Iris pigment epithelial cell (primary cell): ENCODE measurements around the gene SERF2.
"Not testable (repeated sequence)": the region's sequence is repeated elsewhere in the genome, so short reads cannot be mapped to it uniquely, and the experiment has no call there.

ENCODE experiments used
- DNase-seq: peaks from one replicate; pipeline ENCODE4 v3.0.0-alpha.2; 2011; ENCODE audit warnings: low read depth

SERF2 gene

DNA sequence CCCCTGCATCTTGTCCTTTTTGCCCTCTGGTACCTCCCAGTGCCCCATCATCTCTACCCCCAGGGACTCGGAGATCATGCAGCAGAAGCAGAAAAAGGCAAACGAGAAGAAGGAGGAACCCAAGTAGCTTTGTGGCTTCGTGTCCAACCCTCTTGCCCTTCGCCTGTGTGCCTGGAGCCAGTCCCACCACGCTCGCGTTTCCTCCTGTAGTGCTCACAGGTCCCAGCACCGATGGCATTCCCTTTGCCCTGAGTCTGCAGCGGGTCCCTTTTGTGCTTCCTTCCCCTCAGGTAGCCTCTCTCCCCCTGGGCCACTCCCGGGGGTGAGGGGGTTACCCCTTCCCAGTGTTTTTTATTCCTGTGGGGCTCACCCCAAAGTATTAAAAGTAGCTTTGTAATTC, 1.5 kb downstream of the SERF2 start:
- no peak for DNase-seq

DNA sequence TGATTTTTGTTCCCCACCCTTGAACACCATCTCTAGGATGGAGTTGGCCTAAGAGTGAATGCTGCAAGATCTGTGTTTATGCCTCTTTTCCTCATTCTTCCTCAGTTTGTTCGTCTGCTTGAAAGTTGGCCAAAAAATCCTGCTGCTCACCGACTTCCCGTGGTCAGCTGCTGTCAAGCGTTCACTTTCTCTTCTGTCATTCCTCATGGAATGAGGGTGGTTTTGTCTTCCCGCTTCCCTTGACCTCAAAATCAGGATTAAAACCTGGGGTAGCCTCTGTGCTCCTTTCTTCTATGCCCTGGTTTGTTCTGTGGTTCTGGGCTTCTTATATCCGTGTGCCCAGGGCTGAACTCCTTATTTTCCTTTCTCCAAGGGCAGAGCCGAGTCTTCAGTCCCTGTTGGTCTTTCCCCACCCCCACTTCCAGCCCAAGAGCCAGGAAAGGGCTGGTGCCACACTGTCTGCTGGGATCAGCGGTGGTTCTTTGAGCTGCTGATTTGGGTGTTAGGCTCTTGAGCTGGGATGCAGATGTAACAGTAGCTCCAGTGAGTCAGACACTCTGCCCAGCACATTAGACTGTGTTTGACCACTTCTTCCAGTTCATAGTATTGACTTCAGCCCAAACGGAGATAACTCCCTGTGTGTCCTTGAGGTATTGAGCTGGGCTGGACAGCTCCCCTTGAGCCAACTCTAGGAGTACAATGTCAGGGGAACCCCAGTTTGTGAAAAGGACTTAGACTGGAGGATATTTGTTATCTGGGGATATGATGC, 2.3 kb downstream of the SERF2 start:
- peak; percentile 83 for DNase-seq

DNA sequence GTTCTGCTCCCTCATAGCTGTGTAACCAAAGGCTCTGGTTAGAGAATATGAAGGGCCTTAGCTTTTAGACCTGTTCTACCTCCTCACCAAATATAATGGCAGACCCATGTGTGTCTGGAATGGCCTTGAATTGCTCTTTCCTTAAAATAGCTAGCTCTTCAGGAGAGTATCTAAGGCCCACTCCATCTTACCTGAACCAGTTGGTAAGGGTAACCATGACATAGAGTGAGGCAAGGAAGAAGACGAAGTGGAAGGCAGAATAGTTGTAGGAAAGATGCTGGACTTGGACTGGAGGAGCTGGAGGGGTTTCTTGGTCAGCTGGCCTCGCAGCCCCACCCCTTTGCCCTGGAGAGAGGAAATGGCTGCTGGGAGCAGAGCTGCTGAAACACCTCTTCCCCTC, 3.1 kb downstream of the SERF2 start:
- DNase-seq: no peak

DNA sequence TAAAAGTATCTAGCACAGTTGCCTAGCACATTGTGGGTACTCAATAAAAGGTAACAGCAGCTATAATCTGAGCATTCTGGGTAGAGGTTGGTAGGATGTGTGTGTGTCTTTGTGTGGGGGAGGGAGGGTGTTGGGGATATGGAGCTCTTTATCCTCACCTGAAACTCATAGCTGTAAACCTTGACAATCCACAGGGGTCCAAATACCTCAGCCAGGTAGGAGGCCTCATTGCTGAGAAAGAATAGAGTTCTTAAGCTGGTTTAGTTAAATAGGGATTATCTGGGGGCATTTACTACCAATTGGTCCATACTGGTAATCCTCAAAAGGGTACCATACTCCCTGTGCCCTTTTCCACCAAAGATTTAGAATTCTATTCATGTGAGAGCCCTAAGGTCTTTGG, 3.9 kb downstream of the SERF2 start:
- no peak for DNase-seq

DNA sequence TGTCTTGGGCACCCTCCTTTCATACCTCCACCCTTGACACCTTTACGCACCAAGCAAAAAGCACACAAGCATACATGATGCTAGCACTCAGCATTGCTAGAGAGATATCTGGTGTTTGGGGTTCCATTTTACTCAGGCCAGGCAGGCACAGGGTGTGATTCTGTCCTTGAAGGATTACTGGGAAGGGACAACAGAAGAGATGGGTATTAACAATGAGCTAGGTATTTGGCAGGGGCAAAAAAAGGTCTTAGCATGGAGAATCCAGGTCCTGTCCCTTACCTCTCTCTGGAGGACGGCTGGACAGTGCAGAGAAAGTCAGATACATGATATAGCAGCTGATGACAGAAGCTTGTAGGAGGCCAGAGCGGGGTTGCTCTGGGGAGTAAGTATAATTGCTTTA, 4.4 kb downstream of the SERF2 start:
- no peak for DNase-seq

DNA sequence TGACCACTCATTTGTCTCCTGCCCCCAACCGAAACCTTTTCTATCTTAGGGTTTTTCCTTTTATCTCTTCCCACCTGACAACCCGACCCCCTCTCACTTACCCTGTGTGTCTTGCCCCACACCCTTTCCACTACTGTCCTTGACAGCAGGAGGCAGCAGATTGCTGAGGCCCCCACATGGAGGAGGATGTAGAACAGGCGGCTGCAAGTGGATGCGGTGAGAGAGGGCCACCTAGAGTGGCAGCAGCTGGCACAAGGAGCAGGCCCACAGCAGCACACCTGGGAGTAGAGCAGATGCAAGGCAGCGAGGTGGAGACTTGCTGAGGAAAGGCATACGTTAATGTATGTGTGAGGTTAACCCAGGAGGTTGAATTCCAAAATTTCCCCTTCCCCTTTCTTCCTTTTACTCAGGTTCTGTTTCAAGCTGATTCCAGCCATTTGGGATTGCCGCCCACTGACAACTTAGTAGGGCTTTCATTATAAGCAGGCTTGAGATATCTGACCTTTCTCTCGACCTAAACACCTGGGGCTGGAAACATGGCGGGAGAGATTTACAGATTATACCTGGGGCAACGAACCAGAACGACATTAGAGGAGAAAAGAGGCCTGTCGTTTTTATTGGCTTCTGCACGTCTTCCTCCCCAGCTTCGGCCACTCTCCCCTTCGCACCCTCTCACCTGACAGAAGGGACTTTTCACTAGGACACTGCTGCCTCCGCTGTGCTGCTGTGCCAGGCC, 7.3 kb downstream of the SERF2 start:
- DNase-seq: no peak

DNA sequence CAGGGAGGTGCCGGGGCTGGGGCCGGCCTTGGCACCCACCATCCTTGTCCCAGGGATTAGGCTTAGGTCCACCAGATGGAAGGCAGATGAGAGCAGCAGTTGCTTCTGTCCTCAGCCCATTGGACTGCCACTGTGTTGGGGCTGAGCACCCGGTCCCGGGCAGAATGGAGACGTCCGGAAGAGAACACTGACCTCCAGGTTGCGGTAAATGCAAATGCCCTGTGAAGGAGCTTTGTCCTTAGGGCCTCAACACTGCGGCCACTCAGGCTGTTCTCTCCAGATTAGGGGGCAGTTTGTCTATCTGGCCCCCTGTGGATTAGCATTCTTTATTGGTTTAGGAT, 7.8 kb downstream of the SERF2 start, which contains the start of gene SERINC4:
TSS of gene SERINC4 (minus strand) at position 276 of the 341 bp plus-strand sequence. CDS start at position 42, 234 bp downstream.
- DNase-seq: no peak

DNA sequence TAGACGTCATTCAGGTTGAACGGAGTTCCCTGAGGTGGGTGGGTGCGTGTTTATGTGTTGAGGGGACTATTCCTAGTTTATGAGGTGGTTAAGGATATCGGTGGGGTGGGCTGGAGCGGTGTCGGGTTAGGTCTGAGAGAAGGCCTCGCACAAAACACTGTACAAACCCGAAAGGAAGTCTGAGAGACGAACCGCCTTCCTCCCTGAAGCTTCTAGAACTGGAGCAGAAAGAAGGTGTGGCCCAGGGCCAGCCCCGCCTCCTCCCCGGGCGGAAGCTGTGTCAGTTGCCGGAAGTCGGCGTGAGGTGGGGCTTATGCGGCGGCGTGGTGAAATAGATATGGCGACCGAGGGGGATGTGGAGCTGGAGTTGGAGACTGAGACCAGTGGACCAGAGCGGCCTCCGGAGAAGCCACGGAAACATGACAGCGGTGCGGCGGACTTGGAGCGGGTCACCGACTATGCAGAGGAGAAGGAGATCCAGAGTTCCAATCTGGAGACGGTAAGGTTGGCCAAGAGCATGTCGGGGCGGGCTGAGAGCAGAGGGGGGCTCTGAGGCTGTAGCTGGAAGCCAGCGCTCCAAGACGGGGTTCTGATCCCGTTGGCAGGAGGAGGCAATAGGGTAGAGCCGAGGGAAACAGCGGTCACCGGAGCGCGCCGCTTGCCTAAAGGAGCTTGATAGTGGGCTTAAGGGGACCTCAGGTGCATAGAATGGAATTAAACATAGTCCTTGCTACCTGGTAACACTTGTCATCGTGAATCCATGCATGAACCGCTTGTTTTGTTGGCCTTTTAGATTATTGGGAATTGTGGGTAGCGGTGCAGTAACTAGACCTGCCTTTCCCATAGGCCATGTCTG, 8.4 kb downstream of the SERF2 start, which contains the start of gene HYPK:
TSS of gene HYPK (plus strand) at position 314 of the 856 bp plus-strand sequence. CDS start at position 338, 24 bp downstream.
- peak; percentile 92 for DNase-seq

DNA sequence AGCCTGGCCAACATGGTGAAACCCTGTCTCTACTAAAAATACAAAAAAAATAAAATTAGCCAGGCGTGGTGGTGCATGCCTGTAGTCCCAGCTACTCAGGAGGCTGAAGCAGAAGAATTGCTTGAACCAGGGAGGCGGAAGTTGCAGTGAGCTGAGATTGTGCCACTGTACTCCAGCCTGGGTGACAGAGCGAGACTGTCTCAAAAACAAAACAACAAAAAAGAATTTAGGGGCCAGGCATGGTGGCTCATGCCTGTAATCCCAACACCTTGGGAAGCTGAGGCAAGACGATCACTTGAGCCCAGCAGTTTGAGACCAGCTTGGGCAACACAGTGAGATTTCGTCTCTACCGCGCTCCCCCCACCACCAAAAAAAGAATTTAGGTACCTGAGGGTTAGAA, 10.6 kb downstream of the SERF2 start:
- DNase-seq: not testable (repeated sequence)

DNA sequence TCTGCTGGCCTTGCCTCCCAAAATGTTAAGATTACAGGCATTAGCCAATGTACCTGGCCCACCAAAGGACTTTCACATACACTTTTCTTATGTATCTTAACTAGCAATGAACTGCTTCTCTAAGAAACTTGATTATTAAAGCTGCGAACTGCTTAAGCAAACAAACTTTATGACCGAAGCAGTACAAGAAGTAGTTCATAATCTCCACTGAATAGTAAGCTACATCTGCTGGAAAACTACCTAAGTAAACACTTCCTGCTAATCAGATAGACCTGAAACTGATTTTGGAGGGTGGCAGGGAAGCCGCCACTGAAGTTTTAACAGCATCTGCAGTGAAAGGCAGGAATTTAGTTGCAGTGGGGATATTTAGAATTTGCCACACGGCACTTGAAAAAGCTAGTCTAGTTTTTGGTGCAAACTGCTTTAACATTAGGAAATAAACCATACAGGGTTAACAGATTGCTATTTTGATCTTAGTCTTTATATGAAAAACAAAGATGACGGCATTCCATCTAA, 16.4 kb downstream of the SERF2 start:
- DNase-seq: no peak

DNA sequence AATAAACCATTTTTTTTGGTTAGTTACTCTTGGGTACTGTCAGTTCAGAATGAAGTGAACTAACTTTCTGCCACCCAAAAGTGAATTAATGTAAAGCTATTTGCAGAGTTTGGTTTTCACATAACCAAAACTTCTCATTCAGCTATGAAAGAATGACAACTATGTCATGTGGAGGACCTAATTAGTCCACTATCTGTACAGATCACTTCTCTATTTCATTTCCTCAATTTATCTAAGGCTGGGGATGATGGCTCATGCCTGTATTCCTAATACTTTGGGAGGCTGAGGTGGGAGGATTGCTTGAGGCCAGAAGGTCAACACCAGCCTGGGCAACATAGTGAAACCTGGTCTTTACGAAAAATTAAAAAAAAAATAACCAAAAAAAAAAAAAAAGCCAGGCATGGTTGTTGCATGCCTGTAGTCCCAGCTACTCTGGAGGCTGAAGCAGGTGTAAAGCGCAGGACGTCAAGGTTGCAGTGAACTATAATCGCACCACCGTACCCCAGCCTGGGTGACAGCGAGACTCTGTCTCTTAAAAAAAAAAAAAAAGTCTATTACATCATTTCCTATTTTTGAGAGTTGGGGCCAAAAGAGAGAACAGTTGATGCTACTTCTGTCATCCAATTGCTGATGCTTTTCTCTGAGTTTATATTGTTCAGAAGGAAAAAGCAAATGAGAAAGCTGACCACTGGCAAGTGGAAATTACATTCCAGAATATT, 17.0 kb downstream of the SERF2 start:
- no peak for DNase-seq

DNA sequence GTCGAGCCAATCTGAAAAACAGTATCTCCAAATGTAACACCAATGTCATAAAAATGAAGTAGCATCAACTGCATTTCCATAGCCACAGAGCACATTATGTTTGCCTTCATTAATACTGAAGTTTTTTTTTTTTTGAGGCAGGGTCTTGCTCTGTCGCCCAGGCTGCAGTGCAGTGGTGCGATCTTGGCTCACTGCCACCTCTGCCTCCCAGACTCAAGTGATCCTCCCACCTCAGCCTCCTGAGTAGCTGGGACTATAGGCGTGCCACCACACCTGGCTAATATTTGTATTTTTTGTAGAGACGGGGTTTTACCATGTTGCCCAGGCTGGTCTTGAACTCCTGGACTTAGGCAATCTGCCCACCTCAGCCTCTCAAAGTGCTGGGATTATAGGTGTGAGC, 22.9 kb downstream of the SERF2 start:
- not testable (repeated sequence) for DNase-seq

DNA sequence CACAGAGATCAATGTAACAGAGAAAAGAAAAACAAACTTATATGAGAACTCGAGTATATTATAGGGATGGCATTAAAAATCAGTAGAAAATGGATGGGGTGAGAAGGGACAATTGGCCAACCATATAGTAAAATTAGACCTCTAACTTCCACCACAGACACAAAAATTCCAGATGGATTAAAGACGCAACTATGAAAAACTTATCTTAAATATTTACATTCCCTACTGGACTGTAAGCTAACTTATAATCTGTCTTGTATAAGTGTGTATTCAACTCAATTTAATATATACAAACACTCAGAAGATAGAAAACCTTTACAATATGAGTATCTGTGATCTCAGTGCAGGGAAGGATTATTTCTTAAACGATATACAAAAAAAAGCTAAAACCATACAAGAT, 29.4 kb downstream of the SERF2 start:
- DNase-seq: no peak

DNA sequence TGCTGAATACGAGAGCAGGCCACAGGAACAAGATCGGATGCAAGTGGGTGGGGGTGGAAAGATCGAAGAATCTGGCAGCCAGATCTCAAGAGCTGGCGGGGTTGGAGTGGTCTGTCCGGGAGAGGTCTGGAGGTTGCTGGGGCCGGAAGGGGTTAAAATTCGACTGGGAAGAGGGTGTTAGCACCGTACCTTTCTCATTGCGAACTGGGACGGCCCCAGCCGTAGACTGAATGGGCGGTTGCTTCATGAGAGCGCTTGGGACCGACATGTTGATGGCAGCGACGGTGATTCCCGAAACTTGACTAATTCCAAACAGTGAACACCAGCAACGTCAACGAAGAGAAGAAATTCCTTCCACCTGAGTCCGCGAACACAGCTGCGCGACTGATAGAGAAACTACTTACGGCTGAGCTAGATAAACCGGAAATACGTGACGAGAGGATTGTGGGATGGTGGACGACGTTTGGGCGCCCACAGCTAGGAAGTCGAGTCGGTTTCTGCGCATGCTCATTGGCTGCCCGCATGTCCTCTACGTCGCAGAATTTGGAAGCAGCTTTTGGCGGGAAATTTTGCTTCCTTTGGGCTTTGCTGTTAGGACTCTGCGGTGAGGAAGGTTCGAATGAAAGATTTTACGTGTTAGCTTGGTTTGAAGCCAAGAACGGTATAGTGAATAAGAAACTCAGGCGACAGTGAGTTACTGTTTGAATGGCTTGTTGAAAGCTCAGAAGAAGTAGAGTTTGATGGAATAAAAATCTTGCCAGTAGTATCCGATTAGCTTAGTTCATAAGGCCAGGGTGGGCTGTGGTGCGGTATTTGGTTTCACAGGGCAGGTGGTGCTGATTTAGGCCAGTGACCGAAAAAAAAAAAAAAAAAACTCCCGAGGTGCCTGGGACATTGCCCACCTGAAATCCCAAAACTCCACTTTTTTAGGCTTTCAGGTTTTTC, 32.5 kb downstream of the SERF2 start, which contains the start of gene MFAP1:
TSS of gene MFAP1 (minus strand) at position 389 of the 945 bp plus-strand sequence. CDS start at position 268, 121 bp downstream.
- peak; percentile 98 for DNase-seq

DNA sequence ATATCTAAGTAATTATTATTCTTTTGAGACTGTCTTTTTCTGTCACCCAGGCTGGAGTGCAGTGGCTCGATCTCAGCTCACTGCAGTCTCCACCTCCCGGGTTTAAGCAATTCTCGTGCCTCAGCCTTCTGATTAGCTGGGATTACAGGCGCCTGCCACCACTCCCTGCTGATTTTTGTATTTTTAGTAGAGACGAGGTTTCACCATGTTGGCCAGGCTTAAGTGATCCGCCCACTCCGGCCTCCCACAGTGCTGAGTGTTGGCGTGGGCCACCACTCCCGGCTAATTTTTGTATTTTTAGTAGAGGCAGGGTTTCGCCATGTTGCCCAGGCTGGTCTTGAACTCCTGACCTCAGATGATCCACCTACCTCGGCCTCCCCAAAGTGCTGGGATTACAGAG, 33.2 kb downstream of the SERF2 start:
- DNase-seq: not testable (repeated sequence)

DNA sequence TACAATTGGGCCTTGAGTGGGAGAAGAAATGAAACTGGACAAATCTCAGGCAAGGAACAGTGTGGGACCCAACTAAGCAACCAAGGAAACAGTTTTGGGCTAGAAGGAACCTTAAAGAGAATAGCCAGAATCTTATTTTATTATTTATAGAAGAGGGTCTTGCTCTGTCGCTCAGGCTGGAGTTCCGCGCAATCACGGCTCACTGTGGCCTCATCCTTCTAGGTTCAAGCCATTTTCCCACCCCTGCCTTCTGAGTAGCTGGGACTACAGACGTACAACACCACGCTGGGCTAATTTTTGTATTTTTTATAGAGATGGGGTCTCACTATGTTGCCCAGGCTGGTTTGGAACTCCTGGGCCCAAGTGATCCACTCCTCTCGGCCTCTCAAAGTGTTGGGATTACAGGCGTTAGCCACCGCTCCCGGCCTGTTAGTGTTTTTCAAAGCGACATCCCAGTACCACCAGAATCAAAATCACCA, 33.9 kb downstream of the SERF2 start:
- DNase-seq: no peak

DNA sequence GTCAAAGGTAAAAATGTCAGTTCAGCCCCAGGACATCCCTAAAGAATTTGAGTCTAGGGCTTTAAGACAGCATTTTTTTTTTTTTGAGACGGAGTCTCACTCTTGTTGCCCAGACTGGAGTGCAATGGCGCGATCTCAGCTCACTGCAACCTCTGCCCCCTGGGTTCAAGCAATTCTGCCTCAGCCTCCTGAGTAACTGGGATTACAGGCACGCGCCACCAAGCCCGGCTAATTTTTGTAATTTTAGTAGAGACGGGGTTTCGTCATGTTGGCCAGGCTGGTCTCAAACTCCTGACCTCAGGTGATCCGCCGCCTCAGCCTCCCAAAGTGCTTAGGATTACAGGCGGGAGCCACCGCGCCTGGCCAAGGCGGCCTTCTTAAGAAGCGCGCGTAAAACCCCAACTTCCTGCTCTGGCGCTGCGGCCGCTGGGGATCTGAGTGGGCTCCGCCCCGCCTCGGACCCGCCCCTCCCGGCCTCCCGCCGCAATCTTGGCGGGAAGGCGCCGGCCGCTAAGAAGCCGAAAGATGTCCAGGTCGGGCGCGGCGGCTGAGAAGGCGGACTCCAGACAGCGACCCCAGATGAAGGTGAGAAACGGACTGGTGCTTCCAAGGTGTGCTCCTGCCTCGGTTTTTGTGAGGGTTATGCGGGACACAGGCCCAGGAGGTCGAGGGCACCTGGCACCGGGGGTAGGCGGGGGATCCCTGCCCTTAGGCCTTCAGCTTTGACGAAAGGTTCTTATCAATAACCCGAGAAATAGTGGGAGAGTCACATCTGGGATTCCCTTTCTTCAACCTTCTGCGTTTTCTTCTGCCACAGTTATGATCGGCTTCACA, 34.6 kb downstream of the SERF2 start, which contains the start of gene WDR76:
TSS of gene WDR76 (plus strand) at position 495 of the 834 bp plus-strand sequence. CDS start at position 526, 31 bp downstream.
- peak; percentile 82 for DNase-seq

DNA sequence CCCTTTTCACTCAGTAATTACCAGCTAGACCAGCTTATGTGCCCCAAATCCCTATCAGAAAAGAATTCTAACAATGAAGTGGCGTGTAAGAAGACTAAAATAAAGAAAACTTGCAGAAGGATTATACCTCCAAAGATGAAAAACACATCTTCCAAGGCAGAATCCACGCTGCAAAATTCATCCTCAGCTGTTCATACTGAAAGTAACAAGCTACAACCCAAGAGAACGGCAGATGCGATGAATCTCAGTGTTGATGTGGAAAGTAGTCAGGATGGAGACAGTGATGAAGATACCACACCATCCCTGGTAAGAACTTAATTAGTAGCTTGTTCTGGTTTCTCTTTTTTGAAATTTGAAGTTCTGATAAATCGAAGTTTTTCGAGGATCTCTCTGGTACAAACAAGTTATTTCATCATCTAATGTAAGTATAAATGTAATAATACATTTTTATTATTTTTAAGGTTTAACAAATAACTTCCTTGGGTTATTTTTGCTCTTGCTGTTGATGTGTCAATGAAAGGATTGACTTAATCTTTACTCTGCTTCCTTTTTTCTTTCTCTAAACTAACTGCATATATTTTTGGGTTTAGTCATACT, 36.0 kb downstream of the SERF2 start:
- peak; percentile 14 for DNase-seq
